B cell (primary cell): Measurements from ENCODE around the gene NTN4. TPM values are rescaled to one million over a fixed set of nuclear protein-coding genes. Genes with fewer than 3 reads are reported as not detected.

Experiments
- ATAC-seq: fragments of 200-7000 bp; cut with Tn5 transposase; one replicate; pipeline ENCODE4 v1.10.0; 2021; ENCODE audit warnings: low read depth, mild to moderate bottlenecking, moderate number of reproducible peaks, moderate library complexity
- CTCF ChIA-PET: fragments of 350-600 bp; sonication (Branson Sonifier 250); formaldehyde crosslinking; loops from one replicate; lab custom pipeline; 2021; ENCODE audit warnings: antibody characterized with exemption, inconsistent platforms; lab: Charles Lee
- POLR2A ChIA-PET: fragments of 350-600 bp; sonication (Branson Sonifier 250); formaldehyde crosslinking; loops from one replicate; lab custom pipeline; 2021; ENCODE audit warnings: antibody characterized with exemption; lab: Charles Lee
- DNase-seq: peaks from one replicate; pipeline ENCODE4 v3.0.0; 2013
- H2AFZ ChIP-seq: 2 replicates; pipeline ENCODE4 v1.6.1; 2012; ENCODE audit warnings: mild to moderate bottlenecking, low read depth, low read length; ENCODE audit not compliant: insufficient read depth, poor library complexity, severe bottlenecking
- H3K27ac ChIP-seq, 2 donors: 1 replicate in 1 of 2; 2 replicates in 1 of 2; pipeline ENCODE4 v1.5.1; 2012 to 2013; ENCODE audit warnings: low read length in 2 of 2, mild to moderate bottlenecking in 2 of 2, moderate library complexity in 1 of 2
- H3K27me3 ChIP-seq, 4 experiments: fragments of 200-600 bp in 1 of 4; sonication (generic) in 1 of 4; replicated peaks in 1 of 4; 1 replicate in 2 of 4; 2 replicates in 2 of 4; pipeline versions ENCODE4 v1.6.1 to v1.7.0; 2013 to 2016; ENCODE audit warnings: low read length in 3 of 4, mild to moderate bottlenecking in 2 of 4, mixed read lengths in 1 of 4, moderate library complexity in 1 of 4; ENCODE audit not compliant: insufficient read depth in 4 of 4, control insufficient read depth in 3 of 4; ENCODE audit errors: control extremely low read depth in 1 of 4
- H3K36me3 ChIP-seq, 2 experiments: replicated peaks in 1 of 2; 1 replicate in 1 of 2; 2 replicates in 1 of 2; pipeline versions ENCODE4 v1.6.1 to v1.7.1; 2013; ENCODE audit warnings: low read length in 1 of 2; ENCODE audit not compliant: insufficient read depth in 2 of 2, control insufficient read depth in 1 of 2; ENCODE audit errors: control extremely low read depth in 1 of 2, extremely low read depth in 1 of 2
- H3K4me1 ChIP-seq, 2 donors: fragments of 200-600 bp in 1 of 2; sonication (generic) in 1 of 2; 1 replicate in 1 of 2; 2 replicates in 1 of 2; pipeline versions ENCODE4 v1.5.1 to v1.6.1; 2013 to 2017; ENCODE audit warnings: low read length in 2 of 2; ENCODE audit not compliant: control insufficient read depth in 2 of 2, insufficient read depth in 2 of 2
- H3K4me2 ChIP-seq: replicated peaks from 2 replicates; pipeline ENCODE3; 2012; ENCODE audit warnings: mild to moderate bottlenecking, low read depth, low read length; ENCODE audit not compliant: poor library complexity, severe bottlenecking
- H3K4me3 ChIP-seq, 5 experiments: fragments of 200-600 bp in 1 of 5; sonication (generic) in 1 of 5; 1 replicate in 3 of 5; 2 replicates in 2 of 5; pipeline versions ENCODE4 v1.5.1 to v1.7.0; 2011 to 2016; ENCODE audit warnings: low read length in 4 of 5, mild to moderate bottlenecking in 4 of 5, low read depth in 2 of 5, control low read depth in 1 of 5, moderate library complexity in 1 of 5; ENCODE audit not compliant: insufficient read depth in 1 of 5; ENCODE audit errors: control extremely low read depth in 1 of 5, extremely low read depth in 1 of 5
- H3K79me2 ChIP-seq: fragments of 200-600 bp; sonication (generic); one replicate; pipeline ENCODE4 v1.6.0; 2016; ENCODE audit warnings: low read length; ENCODE audit not compliant: control insufficient read depth, insufficient read depth
- H3K9ac ChIP-seq: fragments of 200-600 bp; sonication (generic); 2 replicates; pipeline ENCODE4 v1.6.1; 2017; ENCODE audit warnings: mild to moderate bottlenecking, low read length, moderate library complexity
- H3K9me3 ChIP-seq, 3 donors: one replicate each; pipeline versions ENCODE4 v1.6.1 to v1.7.1; 2013; ENCODE audit warnings: low read length in 2 of 3; ENCODE audit not compliant: control insufficient read depth in 2 of 3, insufficient read depth in 1 of 3; ENCODE audit errors: control extremely low read depth in 1 of 3
- H4K20me1 ChIP-seq: 2 replicates; pipeline ENCODE4 v1.6.0; 2012; ENCODE audit warnings: mild to moderate bottlenecking, low read length; ENCODE audit not compliant: insufficient read depth, control insufficient read depth, poor library complexity, severe bottlenecking
- H3K27ac Mint-ChIP-seq: one replicate; pipeline ENCODE4 v1.8.0; 2021; ENCODE audit warnings: mixed read lengths
- H3K27me3 Mint-ChIP-seq: one replicate; pipeline ENCODE4 v1.8.0; 2021; ENCODE audit warnings: mixed read lengths
- H3K4me1 Mint-ChIP-seq: one replicate; pipeline ENCODE4 v1.8.0; 2021; ENCODE audit warnings: mixed read lengths
- H3K4me3 Mint-ChIP-seq: one replicate; pipeline ENCODE4 v1.8.0; 2021; ENCODE audit warnings: mixed read lengths
- H3K9me3 Mint-ChIP-seq: one replicate; pipeline ENCODE4 v1.8.0; 2022; ENCODE audit warnings: mixed read lengths; ENCODE audit not compliant: insufficient read depth
- EZH2 ChIP-seq: IDR thresholded peaks from 2 replicates; pipeline ENCODE4 v1.6.1; 2012; ENCODE audit warnings: borderline replicate concordance, low read depth, mild to moderate bottlenecking, moderate library complexity, low read length; ENCODE audit not compliant: insufficient read depth, poor library complexity, severe bottlenecking
- WGBS: methylation state at CpG from one replicate; pipeline ENCODE4 v1.1.5; 2013; ENCODE audit warnings: missing lambda C conversion rate; ENCODE audit not compliant: insufficient coverage; 5-methylcytosine and 5-hydroxymethylcytosine counted together
- intact Hi-C: fragments of 100-400 bp; cut with micrococcal nuclease; formaldehyde crosslinking; loops from one replicate; pipeline ENCODE4 v1.10.0; 2022
- polyA plus RNA-seq: library from polyadenylated mRNA; depleted of rRNA; stranded (reverse); fragments of >200 nt; gene quantifications from 2 replicates; pipeline ENCODE4 v1.2.3, GENCODE V29; 2012
- total RNA-seq, 2 donors: library from RNA; stranded (reverse); fragments of 120-200 nt in 1 of 2; gene quantifications; 1 replicate in 1 of 2; 2 replicates in 1 of 2; pipeline versions ENCODE4 v1.2.3 to v1.2.4, GENCODE V29; 2013 to 2022
- TF ChIP-seq, protein P1 (sequence below): fragments of 200-600 bp; IDR thresholded peaks from one replicate; pipeline ENCODE4 v1.8.0; 2022; ENCODE audit warnings: antibody characterized with exemption, mild to moderate bottlenecking

Gene NTN4
- total and polyA plus RNA-seq, 2 donors (not counting 1 experiment from before 2014, with no cell fraction given): not detected

DNA sequence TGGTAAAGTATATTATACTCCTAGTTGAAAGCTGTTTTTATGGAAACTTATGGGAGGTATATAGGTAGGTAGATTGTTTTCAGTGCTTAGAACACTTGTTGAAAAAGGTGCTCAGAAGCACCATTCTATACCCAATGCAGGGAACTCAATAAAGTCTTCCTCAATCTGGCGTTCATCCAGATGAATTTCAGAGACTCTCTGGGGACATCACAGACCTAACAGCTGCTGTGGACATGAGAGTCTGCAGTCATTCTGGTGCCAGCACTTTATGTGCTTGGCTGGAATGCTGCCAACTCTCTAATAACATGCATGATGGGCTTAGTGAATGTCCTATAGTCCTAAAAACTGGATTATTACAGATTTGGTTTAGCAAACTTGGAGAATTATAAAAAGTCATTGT lies 115.9 kb downstream of the NTN4 start:
- ATAC-seq (no peak), DNase-seq (no peak)
- Mint-ChIP-seq H3K9me3 (peaks cover 2% of the 10 kb centered on the region), H3K4me3 (no peak overlapping the region), H3K27me3 (peaks cover 21% of the 10 kb centered on the region), H3K27ac (no peak overlapping the region), H3K4me1 (peaks cover 1% of the 10 kb centered on the region)
- TF ChIP-seq EZH2: no peak
- TF ChIP-seq, protein P1, sequence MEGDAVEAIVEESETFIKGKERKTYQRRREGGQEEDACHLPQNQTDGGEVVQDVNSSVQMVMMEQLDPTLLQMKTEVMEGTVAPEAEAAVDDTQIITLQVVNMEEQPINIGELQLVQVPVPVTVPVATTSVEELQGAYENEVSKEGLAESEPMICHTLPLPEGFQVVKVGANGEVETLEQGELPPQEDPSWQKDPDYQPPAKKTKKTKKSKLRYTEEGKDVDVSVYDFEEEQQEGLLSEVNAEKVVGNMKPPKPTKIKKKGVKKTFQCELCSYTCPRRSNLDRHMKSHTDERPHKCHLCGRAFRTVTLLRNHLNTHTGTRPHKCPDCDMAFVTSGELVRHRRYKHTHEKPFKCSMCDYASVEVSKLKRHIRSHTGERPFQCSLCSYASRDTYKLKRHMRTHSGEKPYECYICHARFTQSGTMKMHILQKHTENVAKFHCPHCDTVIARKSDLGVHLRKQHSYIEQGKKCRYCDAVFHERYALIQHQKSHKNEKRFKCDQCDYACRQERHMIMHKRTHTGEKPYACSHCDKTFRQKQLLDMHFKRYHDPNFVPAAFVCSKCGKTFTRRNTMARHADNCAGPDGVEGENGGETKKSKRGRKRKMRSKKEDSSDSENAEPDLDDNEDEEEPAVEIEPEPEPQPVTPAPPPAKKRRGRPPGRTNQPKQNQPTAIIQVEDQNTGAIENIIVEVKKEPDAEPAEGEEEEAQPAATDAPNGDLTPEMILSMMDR: no peak
- Histone ChIP-seq H4K20me1 (no peaks in the 10 kb centered on the region), H3K79me2 (no peaks in the 10 kb centered on the region), H3K4me3 (no peak overlapping the region), H3K4me2 (no peak overlapping the region), H3K4me1 (no peaks in the 10 kb centered on the region), H3K9ac (no peak overlapping the region), H2AFZ (no peak overlapping the region), H3K9me3 (peaks cover 0 to 2% (median 0%) of the 10 kb centered on the region in 3 donors), H3K27ac (no peak overlapping the region), H3K36me3 (no peaks in the 10 kb centered on the region), H3K27me3 (no peaks in the 10 kb centered on the region)
- WGBS: 17% methylated on average over 1 of the region's 1 CpG
- ChIA-PET POLR2A (no interaction called here), CTCF (no interaction called here)
- intact Hi-C loops: no loop called here

DNA sequence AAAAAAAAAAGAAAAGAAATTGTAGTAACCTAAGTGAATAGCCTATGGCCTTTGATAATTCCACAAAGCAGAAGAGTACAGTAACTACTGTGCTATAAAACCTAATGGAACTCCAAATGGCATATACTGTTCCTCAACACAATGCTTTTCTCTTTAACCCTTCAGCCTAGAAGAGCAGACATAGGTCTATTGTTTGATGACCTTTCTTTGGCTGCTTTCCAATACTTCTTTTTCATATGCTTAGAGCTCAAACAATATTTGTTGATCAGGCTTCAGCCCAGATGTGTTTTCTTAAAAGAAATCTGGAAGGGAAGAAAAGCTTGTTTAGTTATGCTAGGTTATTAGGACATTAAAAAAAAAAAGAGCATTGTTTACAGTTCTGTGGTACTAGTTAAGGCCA lies 116.4 kb downstream of the NTN4 start:
- Histone ChIP-seq H3K27me3 (no peaks in the 10 kb centered on the region), H3K36me3 (no peaks in the 10 kb centered on the region), H3K79me2 (no peaks in the 10 kb centered on the region), H2AFZ (no peak overlapping the region), H3K4me3 (no peak overlapping the region), H3K9me3 (peaks cover 0 to 2% (median 0%) of the 10 kb centered on the region in 3 donors), H3K9ac (no peak overlapping the region), H3K27ac (no peak overlapping the region), H3K4me1 (no peaks in the 10 kb centered on the region), H3K4me2 (no peak overlapping the region), H4K20me1 (no peaks in the 10 kb centered on the region)
- H3K9me3 Mint-ChIP-seq: peaks cover 2% of the 10 kb centered on the region
- peaks cover 16% of the 10 kb centered on the region for H3K27me3 Mint-ChIP-seq
- no peak overlapping the region for H3K4me3 Mint-ChIP-seq
- intact Hi-C loops: no loop called here
- ChIA-PET POLR2A (no interaction called here), CTCF (no interaction called here)
- no peak for ATAC-seq
- no peak overlapping the region for H3K27ac Mint-ChIP-seq
- H3K4me1 Mint-ChIP-seq: peaks cover 1% of the 10 kb centered on the region
- no peak for DNase-seq
- TF ChIP-seq EZH2: no peak
- TF ChIP-seq, protein P1: no peak
